ENCODE measurements around the gene MATCAP1.

The MATCAP1 gene

DNA sequence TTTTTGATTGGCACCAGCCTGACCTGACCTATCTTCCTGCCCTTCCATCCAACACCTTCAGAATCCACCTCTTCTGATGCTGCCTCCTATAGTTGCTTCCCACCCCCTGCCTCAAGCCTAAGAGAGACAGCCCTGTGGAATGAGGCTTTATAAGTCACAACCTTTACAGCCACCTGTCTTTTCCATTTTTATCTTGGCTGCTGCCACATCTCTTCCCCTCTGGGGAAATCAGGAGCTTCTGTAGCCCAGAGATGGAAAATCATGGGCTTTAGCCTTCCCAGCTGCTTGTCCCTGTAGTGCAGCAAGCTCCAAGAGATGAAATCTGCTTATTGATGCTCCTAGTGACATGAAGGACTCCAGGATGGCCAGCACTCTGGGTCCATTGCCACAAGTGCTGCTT, 55.3 kb downstream of the MATCAP1 start:
- DNase-seq (ENCODE audit: low spot score), result no peak

All from CD4-positive, alpha-beta T cell treated with Interleukin-2 at 100 ng/mL for 4 hours (primary cell).